GM21737 (cell line): ENCODE results near the gene KCNMA1.

Source experiments
- ATAC-seq: cut with Tn5 transposase; IDR thresholded peaks from one replicate; pipeline ENCODE4 v1.9.1; 2021; ENCODE audit warnings: mild to moderate bottlenecking, moderate library complexity; ENCODE audit not compliant: unreplicated experiment

KCNMA1 gene

GRCh38 chr10:77494756-77495541 is 142.7 kb downstream of the KCNMA1 start:
- ATAC-seq: no peak

- ATAC-seq: no peak
Observed at GRCh38 chr10:77494327-77494726, 143.3 kb downstream of the KCNMA1 start.

GRCh38 chr10:77493851-77494261 is 143.8 kb downstream of the KCNMA1 start:
- no peak for ATAC-seq

GRCh38 chr10:77493239-77493806 is 144.3 kb downstream of the KCNMA1 start:
- no peak for ATAC-seq

GRCh38 chr10:77492368-77492994 is 145.1 kb downstream of the KCNMA1 start:
- ATAC-seq: no peak

GRCh38 chr10:77490534-77491314 is 146.9 kb downstream of the KCNMA1 start:
- no peak for ATAC-seq

- ATAC-seq: no peak
Observed at GRCh38 chr10:77486517-77486916, 151.1 kb downstream of the KCNMA1 start.

- ATAC-seq: no peak
Observed at GRCh38 chr10:77485847-77486246, 151.8 kb downstream of the KCNMA1 start.

- ATAC-seq: no peak
Observed at GRCh38 chr10:77482072-77482471, 155.5 kb downstream of the KCNMA1 start.

GRCh38 chr10:77479586-77479985 is 158.0 kb downstream of the KCNMA1 start:
- ATAC-seq: no peak

- no peak for ATAC-seq
Observed at GRCh38 chr10:77478962-77479359, 158.6 kb downstream of the KCNMA1 start.

- no peak for ATAC-seq
Observed at GRCh38 chr10:77478247-77478961, 159.2 kb downstream of the KCNMA1 start.

GRCh38 chr10:77475522-77475921 is 162.1 kb downstream of the KCNMA1 start:
- ATAC-seq: no peak

GRCh38 chr10:77474939-77475338 is 162.7 kb downstream of the KCNMA1 start:
- ATAC-seq: no peak

- ATAC-seq: no peak
Observed at GRCh38 chr10:77474386-77474785, 163.2 kb downstream of the KCNMA1 start.

GRCh38 chr10:77472146-77472545 is 165.5 kb downstream of the KCNMA1 start:
- ATAC-seq: no peak

- no peak for ATAC-seq
Observed at GRCh38 chr10:77471069-77471536, 166.5 kb downstream of the KCNMA1 start.

GRCh38 chr10:77467422-77467963 is 170.1 kb downstream of the KCNMA1 start:
- no peak for ATAC-seq

- no peak for ATAC-seq
Observed at GRCh38 chr10:77463967-77464745, 173.5 kb downstream of the KCNMA1 start.

GRCh38 chr10:77463499-77463898 is 174.1 kb downstream of the KCNMA1 start:
- ATAC-seq: no peak
